H9 (cell line): ENCODE data around the gene FARS2. TPM values are rescaled to one million over a fixed set of nuclear protein-coding genes. Genes with fewer than 3 reads are reported as not detected.

ENCODE experiments used
- DNase-seq: peaks from one replicate; pipeline ENCODE4 v3.0.0-alpha.2; 2017
- H2AFZ ChIP-seq: one replicate; pipeline ENCODE4 v1.6.1; 2013; ENCODE audit warnings: mild to moderate bottlenecking, low read length, control low read depth, moderate library complexity
- H2AK5ac ChIP-seq: 2 replicates; pipeline ENCODE4 v1.6.1; 2013; ENCODE audit warnings: low read length, control low read depth, mixed read lengths; ENCODE audit not compliant: insufficient read length
- H2BK120ac ChIP-seq: one replicate; pipeline ENCODE4 v1.6.1; 2013; ENCODE audit warnings: low read depth, mild to moderate bottlenecking, low read length, control low read depth, inconsistent platforms; ENCODE audit not compliant: poor library complexity, severe bottlenecking
- H2BK12ac ChIP-seq: 2 replicates; pipeline ENCODE4 v1.6.1; 2013; ENCODE audit warnings: low read length, control low read depth, mixed read lengths, low read depth; ENCODE audit not compliant: insufficient read length
- H2BK15ac ChIP-seq: 2 replicates; pipeline ENCODE4 v1.6.1; 2013; ENCODE audit warnings: low read depth, low read length, control low read depth
- H2BK20ac ChIP-seq: one replicate; pipeline ENCODE4 v1.6.1; 2013; ENCODE audit warnings: low read depth, mild to moderate bottlenecking, low read length, control low read depth, inconsistent platforms; ENCODE audit not compliant: poor library complexity, severe bottlenecking
- H2BK5ac ChIP-seq: 2 replicates; pipeline ENCODE4 v1.6.1; 2013; ENCODE audit warnings: low read length, control low read depth, mixed read lengths; ENCODE audit not compliant: insufficient read length
- H3K14ac ChIP-seq: 2 replicates; pipeline ENCODE4 v1.6.1; 2013; ENCODE audit warnings: low read length, control low read depth; ENCODE audit not compliant: insufficient read depth
- H3K18ac ChIP-seq: 2 replicates; pipeline ENCODE4 v1.6.1; 2013; ENCODE audit warnings: low read depth, mild to moderate bottlenecking, mixed read lengths, low read length, control low read depth; ENCODE audit not compliant: insufficient read length
- H3K23ac ChIP-seq: 2 replicates; pipeline ENCODE4 v1.6.1; 2013; ENCODE audit warnings: low read length, control low read depth, mixed read lengths, low read depth; ENCODE audit not compliant: insufficient read length
- H3K23me2 ChIP-seq: 2 replicates; pipeline ENCODE4 v1.6.1; 2013; ENCODE audit warnings: low read depth, mild to moderate bottlenecking, mixed read lengths, low read length, control low read depth; ENCODE audit not compliant: insufficient read length, poor library complexity, severe bottlenecking
- H3K27ac ChIP-seq: 2 replicates; pipeline ENCODE4 v1.5.1; 2013; ENCODE audit warnings: low read length, control low read depth, mixed read lengths, low read depth; ENCODE audit not compliant: insufficient read length
- H3K27me3 ChIP-seq: 2 replicates; pipeline ENCODE4 v1.6.1; 2013; ENCODE audit warnings: low read length, control low read depth, inconsistent platforms; ENCODE audit not compliant: insufficient read depth
- H3K4ac ChIP-seq: 2 replicates; pipeline ENCODE4 v1.6.1; 2013; ENCODE audit warnings: low read depth, mild to moderate bottlenecking, control low read depth, inconsistent platforms, low read length, moderate library complexity
- H3K4me1 ChIP-seq: 2 replicates; pipeline ENCODE4 v1.6.1; 2013; ENCODE audit warnings: low read length, control low read depth, inconsistent platforms; ENCODE audit not compliant: insufficient read depth
- H3K4me2 ChIP-seq: 2 replicates; pipeline ENCODE4 v1.6.1; 2013; ENCODE audit warnings: low read length, control low read depth, mixed read lengths; ENCODE audit not compliant: insufficient read length, insufficient read depth
- H3K56ac ChIP-seq: 2 replicates; pipeline ENCODE4 v1.6.1; 2013; ENCODE audit warnings: low read depth, mild to moderate bottlenecking, mixed read lengths, low read length, control low read depth; ENCODE audit not compliant: insufficient read length
- H3K79me1 ChIP-seq: 2 replicates; pipeline ENCODE4 v1.6.1; 2013; ENCODE audit warnings: low read depth, mild to moderate bottlenecking, moderate library complexity, low read length, control low read depth, inconsistent platforms; ENCODE audit not compliant: insufficient read depth, poor library complexity, severe bottlenecking
- H3K79me2 ChIP-seq: 2 replicates; pipeline ENCODE4 v1.6.1; 2013; ENCODE audit warnings: low read length, control low read depth, inconsistent platforms; ENCODE audit not compliant: insufficient read depth
- H3K9ac ChIP-seq: 2 replicates; pipeline ENCODE4 v1.6.1; 2013; ENCODE audit warnings: low read length, control low read depth, mixed read lengths; ENCODE audit not compliant: insufficient read length; ENCODE audit errors: extremely low read depth
- H3K9me3 ChIP-seq: one replicate; pipeline ENCODE4 v1.6.1; 2013; ENCODE audit warnings: low read depth, low read length, inconsistent platforms; ENCODE audit not compliant: control insufficient read depth
- H3T11ph ChIP-seq: one replicate; pipeline ENCODE4 v1.6.1; 2013; ENCODE audit warnings: mild to moderate bottlenecking, low read length, control low read depth, inconsistent platforms
- H4K20me1 ChIP-seq: one replicate; pipeline ENCODE4 v1.6.1; 2013; ENCODE audit not compliant: control insufficient read depth, insufficient read length, insufficient read depth
- H4K5ac ChIP-seq: 2 replicates; pipeline ENCODE4 v1.6.1; 2013; ENCODE audit warnings: low read depth, mild to moderate bottlenecking, mixed read lengths, low read length, control low read depth; ENCODE audit not compliant: insufficient read length
- H4K8ac ChIP-seq: replicated peaks from 2 replicates; pipeline ENCODE4 v1.6.1; 2013; ENCODE audit warnings: low read length, control low read depth, mixed read lengths, low read depth; ENCODE audit not compliant: insufficient read length
- H4K91ac ChIP-seq: 2 replicates; pipeline ENCODE4 v1.6.1; 2013; ENCODE audit warnings: low read depth, mild to moderate bottlenecking, moderate library complexity, mixed read lengths, low read length, control low read depth; ENCODE audit not compliant: insufficient read length
- H3K27ac Mint-ChIP-seq, 3 experiments: 2 replicates in 2 of 3; 3 replicates in 1 of 3; pipeline ENCODE4 v1.8.0; 2020 to 2021; ENCODE audit warnings: mixed read lengths in 3 of 3, mild to moderate bottlenecking in 1 of 3, moderate library complexity in 1 of 3
- H3K27me3 Mint-ChIP-seq: 2 replicates; pipeline ENCODE4 v1.8.0; 2021; ENCODE audit warnings: low read depth, mild to moderate bottlenecking, moderate library complexity, mixed read lengths
- H3K36me3 Mint-ChIP-seq, 3 experiments: 2 replicates in 2 of 3; 3 replicates in 1 of 3; pipeline ENCODE4 v1.8.0; 2020 to 2021; ENCODE audit warnings: low read depth in 3 of 3, mixed read lengths in 3 of 3; ENCODE audit not compliant: insufficient read depth in 1 of 3
- H3K4me1 Mint-ChIP-seq, 2 experiments: 2 replicates each; pipeline ENCODE4 v1.8.0; 2020; ENCODE audit warnings: mixed read lengths in 2 of 2
- H3K4me3 Mint-ChIP-seq, 2 experiments: 2 replicates in 1 of 2; 3 replicates in 1 of 2; pipeline ENCODE4 v1.8.0; 2020 to 2021; ENCODE audit warnings: mild to moderate bottlenecking in 2 of 2, mixed read lengths in 2 of 2, moderate library complexity in 1 of 2
- H3K9me3 Mint-ChIP-seq, 2 experiments: 2 replicates in 1 of 2; 3 replicates in 1 of 2; pipeline ENCODE4 v1.8.0; 2020; ENCODE audit warnings: mild to moderate bottlenecking in 2 of 2, mixed read lengths in 2 of 2, moderate library complexity in 1 of 2
- WGBS: extraction: QIAGEN DNeasy Blood & Tissue Kit; methylation state at CpG from one replicate; pipeline ENCODE4 v1.1.7; 2013; ENCODE audit warnings: missing lambda C conversion rate, low lambda C conversion rate, mixed read lengths; ENCODE audit not compliant: insufficient read length; ENCODE audit errors: extremely low coverage; 5-methylcytosine and 5-hydroxymethylcytosine counted together
- total RNA-seq: library from RNA; stranded (reverse); gene quantifications from 2 replicates; pipeline ENCODE4 v1.2.1, GENCODE V29; 2021
- TF ChIP-seq, protein P1 (sequence below): fragments of 200-600 bp; sonication (generic); conservative IDR thresholded peaks from 3 replicates; pipeline ENCODE4 v1.8.0; 2021; ENCODE audit warnings: antibody characterized with exemption, mild to moderate bottlenecking

FARS2 gene
- total RNA-seq, 1 experiment from 2014 or later = 8.5 TPM

DNA sequence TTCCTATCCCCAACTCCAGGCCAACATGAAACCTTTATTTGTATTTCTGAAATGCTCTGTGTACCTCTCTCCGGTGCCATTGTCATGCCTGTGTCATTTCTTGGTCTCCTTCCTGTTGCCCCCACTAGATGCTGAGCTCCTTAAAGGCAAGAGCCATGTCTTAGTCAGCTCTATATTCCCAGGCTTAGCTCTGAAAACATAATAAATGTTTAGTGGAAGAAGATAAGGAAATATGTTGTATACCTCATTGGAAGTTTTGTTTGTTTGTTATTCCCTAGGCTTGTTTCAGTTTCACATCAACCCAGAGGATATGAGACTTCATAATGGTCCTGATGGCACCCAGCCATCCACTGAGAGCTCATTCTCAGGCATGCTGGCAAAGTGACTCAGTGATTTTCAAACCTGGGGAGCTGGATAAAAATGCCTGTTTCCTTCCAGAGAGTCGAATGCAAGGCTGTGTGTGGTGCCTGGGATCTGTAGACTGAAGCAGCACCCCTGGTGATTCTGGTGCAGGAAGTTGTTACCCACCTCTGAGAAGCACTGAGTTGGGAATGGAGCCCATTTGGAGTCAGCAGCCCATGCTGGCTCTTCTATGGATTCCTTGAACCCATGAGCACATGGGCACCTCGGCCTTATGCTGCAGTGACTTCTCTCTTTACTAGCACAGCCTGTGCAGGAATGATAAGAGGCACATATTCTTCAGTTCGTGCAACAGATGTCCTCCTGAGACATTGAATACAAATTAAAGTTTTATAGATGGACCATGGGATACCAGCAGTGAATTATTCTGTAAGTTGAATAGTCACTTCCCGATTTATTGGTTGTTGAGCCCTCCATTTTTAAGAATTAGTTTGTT is 205.2 kb downstream of the FARS2 start:
- Histone ChIP-seq H2BK15ac (no peak overlapping the region), H3T11ph (no peak overlapping the region), H2AFZ (no peak overlapping the region), H3K14ac (no peak overlapping the region), H2BK120ac (no peak overlapping the region), H3K23ac (no peak overlapping the region), H3K27me3 (no peaks in the 10 kb centered on the region), H2BK12ac (no peak overlapping the region), H2BK5ac (no peak overlapping the region), H4K20me1 (no peaks in the 10 kb centered on the region), H2BK20ac (no peak overlapping the region), H3K4me1 (peaks cover 7% of the 10 kb centered on the region; the same call in 1 of the 2 replicates), H3K4me2 (no peak overlapping the region), H3K9me3 (no peaks in the 10 kb centered on the region), H4K91ac (no peak overlapping the region), H3K4ac (no peak overlapping the region), H3K79me2 (no peaks in the 10 kb centered on the region), H3K27ac (no peak overlapping the region), H2AK5ac (no peak overlapping the region), H3K56ac (no peak overlapping the region), H3K18ac (no peak overlapping the region), H4K5ac (no peak overlapping the region), H3K23me2 (no peaks in the 10 kb centered on the region), H4K8ac (no peak overlapping the region), H3K9ac (no peak overlapping the region), H3K79me1 (no peaks in the 10 kb centered on the region)
- no peaks in the 10 kb centered on the region; the same call in 1 of the 2 replicates for H3K27me3 Mint-ChIP-seq
- H3K4me1 Mint-ChIP-seq = peaks cover 28 to 33% of the 10 kb centered on the region in 2 experiments
- TF ChIP-seq, protein P1, sequence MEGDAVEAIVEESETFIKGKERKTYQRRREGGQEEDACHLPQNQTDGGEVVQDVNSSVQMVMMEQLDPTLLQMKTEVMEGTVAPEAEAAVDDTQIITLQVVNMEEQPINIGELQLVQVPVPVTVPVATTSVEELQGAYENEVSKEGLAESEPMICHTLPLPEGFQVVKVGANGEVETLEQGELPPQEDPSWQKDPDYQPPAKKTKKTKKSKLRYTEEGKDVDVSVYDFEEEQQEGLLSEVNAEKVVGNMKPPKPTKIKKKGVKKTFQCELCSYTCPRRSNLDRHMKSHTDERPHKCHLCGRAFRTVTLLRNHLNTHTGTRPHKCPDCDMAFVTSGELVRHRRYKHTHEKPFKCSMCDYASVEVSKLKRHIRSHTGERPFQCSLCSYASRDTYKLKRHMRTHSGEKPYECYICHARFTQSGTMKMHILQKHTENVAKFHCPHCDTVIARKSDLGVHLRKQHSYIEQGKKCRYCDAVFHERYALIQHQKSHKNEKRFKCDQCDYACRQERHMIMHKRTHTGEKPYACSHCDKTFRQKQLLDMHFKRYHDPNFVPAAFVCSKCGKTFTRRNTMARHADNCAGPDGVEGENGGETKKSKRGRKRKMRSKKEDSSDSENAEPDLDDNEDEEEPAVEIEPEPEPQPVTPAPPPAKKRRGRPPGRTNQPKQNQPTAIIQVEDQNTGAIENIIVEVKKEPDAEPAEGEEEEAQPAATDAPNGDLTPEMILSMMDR = no peak
- no peaks in the 10 kb centered on the region for H3K36me3 Mint-ChIP-seq
- DNase-seq = no peak
- peaks cover 0 to under 1% of the 10 kb centered on the region in 2 experiments; a peak in 2 of 5 replicates for H3K9me3 Mint-ChIP-seq
- peak overlapping the region in 1 of 3 experiments; percentile 36; a peak in 1 of 7 replicates for H3K27ac Mint-ChIP-seq
- no peak overlapping the region for H3K4me3 Mint-ChIP-seq
- no CpG with 5 or more reads among the region's 5 CpGs for WGBS
